ENCODE data around the gene DIDO1.

DNA sequence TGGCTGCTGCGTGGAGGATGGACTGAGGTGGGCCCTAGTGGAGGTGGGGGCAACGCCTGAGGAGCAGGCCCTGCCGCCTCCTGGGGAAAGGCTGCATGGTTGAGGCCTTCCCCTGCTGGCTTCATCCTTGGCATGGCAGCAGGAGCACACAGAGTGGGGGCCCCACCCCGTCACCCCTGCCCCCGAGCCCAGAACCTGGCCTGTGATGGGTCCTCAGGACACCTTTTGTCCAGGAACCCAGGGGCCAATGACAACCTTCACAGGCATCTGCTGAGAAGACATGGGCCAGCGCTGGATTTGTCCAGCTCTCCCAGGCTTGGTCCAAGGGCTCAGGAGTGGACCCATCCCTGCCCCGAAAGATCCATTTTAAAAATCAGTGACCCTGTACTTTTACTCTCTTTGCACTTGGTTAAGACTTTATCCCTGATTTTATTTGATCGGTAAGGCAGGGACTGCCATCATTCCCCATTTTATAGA is 25.6 kb upstream of the DIDO1 start:
- TF ChIP-seq, protein P1, sequence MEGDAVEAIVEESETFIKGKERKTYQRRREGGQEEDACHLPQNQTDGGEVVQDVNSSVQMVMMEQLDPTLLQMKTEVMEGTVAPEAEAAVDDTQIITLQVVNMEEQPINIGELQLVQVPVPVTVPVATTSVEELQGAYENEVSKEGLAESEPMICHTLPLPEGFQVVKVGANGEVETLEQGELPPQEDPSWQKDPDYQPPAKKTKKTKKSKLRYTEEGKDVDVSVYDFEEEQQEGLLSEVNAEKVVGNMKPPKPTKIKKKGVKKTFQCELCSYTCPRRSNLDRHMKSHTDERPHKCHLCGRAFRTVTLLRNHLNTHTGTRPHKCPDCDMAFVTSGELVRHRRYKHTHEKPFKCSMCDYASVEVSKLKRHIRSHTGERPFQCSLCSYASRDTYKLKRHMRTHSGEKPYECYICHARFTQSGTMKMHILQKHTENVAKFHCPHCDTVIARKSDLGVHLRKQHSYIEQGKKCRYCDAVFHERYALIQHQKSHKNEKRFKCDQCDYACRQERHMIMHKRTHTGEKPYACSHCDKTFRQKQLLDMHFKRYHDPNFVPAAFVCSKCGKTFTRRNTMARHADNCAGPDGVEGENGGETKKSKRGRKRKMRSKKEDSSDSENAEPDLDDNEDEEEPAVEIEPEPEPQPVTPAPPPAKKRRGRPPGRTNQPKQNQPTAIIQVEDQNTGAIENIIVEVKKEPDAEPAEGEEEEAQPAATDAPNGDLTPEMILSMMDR (conservative IDR thresholded peaks at IDR 0.05; ENCODE audit: low read length), result no peak
- no peak for TF ChIP-seq EZH2phosphoT487 (IDR thresholded peaks at IDR 0.05; ENCODE audit: borderline replicate concordance, low read depth, low read length)
